Liver (tissue), 9 donors: ENCODE data around the gene KIRREL3. TPM values are rescaled to one million over a fixed set of nuclear protein-coding genes. Genes with fewer than 3 reads are reported as not detected.

Experiments
- DNase-seq: peaks from one replicate; pipeline ENCODE4 v3.0.0-alpha.2; 2017; ENCODE audit warnings: low spot score
- H3K27ac ChIP-seq, 2 donors: one replicate each; pipeline ENCODE4 v1.7.0; 2013; ENCODE audit warnings: inconsistent platforms in 2 of 2, low read length in 2 of 2, control low read depth in 1 of 2, low read depth in 1 of 2, mild to moderate bottlenecking in 1 of 2
- H3K27me3 ChIP-seq, 4 donors: one replicate each; pipeline versions ENCODE4 v1.6.1 to v1.7.0; 2013; ENCODE audit warnings: low read length in 3 of 4, inconsistent platforms in 1 of 4, mild to moderate bottlenecking in 1 of 4, moderate library complexity in 1 of 4; ENCODE audit not compliant: control insufficient read depth in 4 of 4, insufficient read depth in 4 of 4
- H3K36me3 ChIP-seq, 4 donors: one replicate each; pipeline versions ENCODE4 v1.6.1 to v1.7.0; 2013; ENCODE audit warnings: low read length in 3 of 4, mild to moderate bottlenecking in 3 of 4, low read depth in 1 of 4, moderate library complexity in 1 of 4; ENCODE audit not compliant: control insufficient read depth in 4 of 4, insufficient read depth in 3 of 4
- H3K4me1 ChIP-seq, 4 donors: one replicate each; pipeline versions ENCODE4 v1.6.1 to v1.7.0; 2013; ENCODE audit warnings: low read length in 3 of 4, mild to moderate bottlenecking in 3 of 4, moderate library complexity in 1 of 4; ENCODE audit not compliant: control insufficient read depth in 4 of 4, insufficient read depth in 4 of 4
- H3K4me3 ChIP-seq, 3 donors: one replicate each; pipeline versions ENCODE4 v1.6.1 to v1.7.0; 2013; ENCODE audit warnings: low read length in 3 of 3, control low read depth in 1 of 3, low read depth in 1 of 3, mild to moderate bottlenecking in 1 of 3
- H3K9ac ChIP-seq, 2 donors: one replicate each; pipeline ENCODE4 v1.7.0; 2013; ENCODE audit warnings: low read length in 2 of 2, mild to moderate bottlenecking in 2 of 2, moderate library complexity in 2 of 2, control low read depth in 1 of 2, low read depth in 1 of 2
- H3K9me3 ChIP-seq, 4 donors: one replicate each; pipeline versions ENCODE4 v1.6.1 to v1.7.0; 2013; ENCODE audit warnings: low read length in 3 of 4; ENCODE audit not compliant: control insufficient read depth in 4 of 4
- EGR1 ChIP-seq, 2 donors: IDR thresholded peaks; 2 replicates each; pipeline ENCODE4 v1.6.1; 2016 to 2018; ENCODE audit warnings: antibody characterized with exemption in 2 of 2, low read depth in 2 of 2
- FOXA1 ChIP-seq: IDR thresholded peaks from 2 replicates; pipeline ENCODE4 v1.6.1; 2016; ENCODE audit warnings: antibody characterized with exemption
- FOXA2 ChIP-seq: IDR thresholded peaks from 2 replicates; pipeline ENCODE4 v1.6.1; 2016; ENCODE audit warnings: antibody characterized with exemption
- GABPA ChIP-seq, 2 donors: IDR thresholded peaks in 1 of 2; conservative IDR thresholded peaks in 1 of 2; 2 replicates each; pipeline ENCODE4 v1.6.1; 2016; ENCODE audit warnings: antibody characterized with exemption in 2 of 2, mild to moderate bottlenecking in 1 of 2, moderate library complexity in 1 of 2
- HNF4A ChIP-seq, 2 donors: conservative IDR thresholded peaks; 2 replicates each; pipeline ENCODE4 v1.6.1; 2016; ENCODE audit warnings: antibody characterized with exemption in 2 of 2, mild to moderate bottlenecking in 2 of 2
- HNF4G ChIP-seq: IDR thresholded peaks from 2 replicates; pipeline ENCODE4 v1.6.1; 2016; ENCODE audit warnings: antibody characterized with exemption
- JUND ChIP-seq, 2 donors: IDR thresholded peaks; 2 replicates each; pipeline ENCODE4 v1.6.1; 2016; ENCODE audit warnings: antibody characterized with exemption in 2 of 2
- NR2F2 ChIP-seq: IDR thresholded peaks from 2 replicates; pipeline ENCODE4 v1.6.1; 2016; ENCODE audit warnings: antibody characterized with exemption
- RAD21 ChIP-seq, 2 donors: IDR thresholded peaks; 2 replicates each; pipeline ENCODE4 v1.6.1; 2016; ENCODE audit warnings: antibody characterized with exemption in 2 of 2, mild to moderate bottlenecking in 2 of 2
- REST ChIP-seq: IDR thresholded peaks from 2 replicates; pipeline ENCODE4 v1.6.1; 2016; ENCODE audit warnings: antibody characterized with exemption, mild to moderate bottlenecking
- RXRA ChIP-seq, 2 donors: IDR thresholded peaks; 2 replicates each; pipeline ENCODE4 v1.6.1; 2017 to 2018; ENCODE audit warnings: antibody characterized with exemption in 2 of 2, mild to moderate bottlenecking in 1 of 2
- SP1 ChIP-seq: IDR thresholded peaks from 2 replicates; pipeline ENCODE4 v1.6.1; 2018; ENCODE audit warnings: antibody characterized with exemption, mild to moderate bottlenecking
- TAF1 ChIP-seq: conservative IDR thresholded peaks from 2 replicates; pipeline ENCODE4 v1.6.1; 2016; ENCODE audit warnings: antibody characterized with exemption, mild to moderate bottlenecking
- YY1 ChIP-seq: IDR thresholded peaks from 2 replicates; pipeline ENCODE4 v1.6.1; 2016; ENCODE audit warnings: antibody characterized with exemption, mild to moderate bottlenecking
- WGBS: extraction: QIAGEN DNeasy Blood & Tissue Kit; methylation state at CpG from one replicate; pipeline ENCODE4 v1.1.7; 2013; 5-methylcytosine and 5-hydroxymethylcytosine counted together
- polyA plus RNA-seq, 2 donors: library from polyadenylated mRNA; stranded (reverse) in 1 of 2; unstranded in 1 of 2; fragments of 200-250 nt in 1 of 2; fragments of >200 nt in 1 of 2; fragmentation: Nextera tagmentation in 1 of 2; extraction: Ambion mirVana in 1 of 2; gene quantifications; one replicate each; pipeline versions ENCODE4 v1.2.1 to v1.2.3, GENCODE V29; 2013 to 2015
- total RNA-seq, 2 donors: library from RNA; depleted of rRNA; stranded (reverse); fragments of >200 nt; gene quantifications; one replicate each; pipeline ENCODE4 v1.2.3, GENCODE V29; 2014
- TF ChIP-seq, protein P1 (sequence below): IDR thresholded peaks from 2 replicates; pipeline ENCODE4 v1.6.1; 2016; ENCODE audit warnings: antibody characterized with exemption
- TF ChIP-seq, protein P2 (sequence below): IDR thresholded peaks from 2 replicates; pipeline ENCODE4 v1.6.1; 2016; ENCODE audit warnings: antibody characterized with exemption
- TF ChIP-seq, protein P3 (sequence below): fragments of 150-350 bp; IDR thresholded peaks from 2 replicates; pipeline ENCODE4 v1.5.1; 2017; ENCODE audit warnings: improper control_type of control experiment, low read depth, low read length; ENCODE audit not compliant: missing input control
- TF ChIP-seq, protein P4 (sequence below): IDR thresholded peaks from 2 replicates; pipeline ENCODE4 v1.6.1; 2016; ENCODE audit warnings: antibody characterized with exemption
- donor health status: healthy.
- donor health status: healthy.
- donor health status: healthy.
- donor health status: healthy.
- donor health status: healthy.

The KIRREL3 gene
- total and polyA plus RNA-seq, 4 donors, result 0.03 to 0.29 (median 0.08) TPM; not detected in 1

- H3K9me3 ChIP-seq, result no peaks in the 10 kb centered on the region
- WGBS, result 69% methylated on average over 2 of the region's 2 CpGs
- H3K27me3 ChIP-seq, result peaks cover 0 to 2% (median 0%) of the 10 kb centered on the region in 4 donors
- no peak for DNase-seq
- no peaks in the 10 kb centered on the region for H3K4me1 ChIP-seq
- TF ChIP-seq, protein P1, sequence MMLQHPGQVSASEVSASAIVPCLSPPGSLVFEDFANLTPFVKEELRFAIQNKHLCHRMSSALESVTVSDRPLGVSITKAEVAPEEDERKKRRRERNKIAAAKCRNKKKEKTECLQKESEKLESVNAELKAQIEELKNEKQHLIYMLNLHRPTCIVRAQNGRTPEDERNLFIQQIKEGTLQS, result no peak
- TF ChIP-seq RAD21 (IDR thresholded peaks at IDR 0.05), result no peak
- no peak for TF ChIP-seq HNF4G
- TF ChIP-seq FOXA1, result no peak
- TF ChIP-seq NR2F2, result no peak
- TF ChIP-seq RXRA (IDR thresholded peaks at IDR 0.05), result no peak
- no peak for TF ChIP-seq REST
- no peak for TF ChIP-seq HNF4A (conservative IDR thresholded peaks at IDR 0.05)
- no peak for TF ChIP-seq GABPA (IDR thresholded peaks at IDR 0.05 in 1 of 2, conservative IDR thresholded peaks at IDR 0.05 in 1 of 2)
- no peak for TF ChIP-seq TAF1
- TF ChIP-seq EGR1 (IDR thresholded peaks at IDR 0.05; ENCODE audit: low read depth in 2 of 2), result no peak
- TF ChIP-seq FOXA2, result no peak
- TF ChIP-seq, protein P2, sequence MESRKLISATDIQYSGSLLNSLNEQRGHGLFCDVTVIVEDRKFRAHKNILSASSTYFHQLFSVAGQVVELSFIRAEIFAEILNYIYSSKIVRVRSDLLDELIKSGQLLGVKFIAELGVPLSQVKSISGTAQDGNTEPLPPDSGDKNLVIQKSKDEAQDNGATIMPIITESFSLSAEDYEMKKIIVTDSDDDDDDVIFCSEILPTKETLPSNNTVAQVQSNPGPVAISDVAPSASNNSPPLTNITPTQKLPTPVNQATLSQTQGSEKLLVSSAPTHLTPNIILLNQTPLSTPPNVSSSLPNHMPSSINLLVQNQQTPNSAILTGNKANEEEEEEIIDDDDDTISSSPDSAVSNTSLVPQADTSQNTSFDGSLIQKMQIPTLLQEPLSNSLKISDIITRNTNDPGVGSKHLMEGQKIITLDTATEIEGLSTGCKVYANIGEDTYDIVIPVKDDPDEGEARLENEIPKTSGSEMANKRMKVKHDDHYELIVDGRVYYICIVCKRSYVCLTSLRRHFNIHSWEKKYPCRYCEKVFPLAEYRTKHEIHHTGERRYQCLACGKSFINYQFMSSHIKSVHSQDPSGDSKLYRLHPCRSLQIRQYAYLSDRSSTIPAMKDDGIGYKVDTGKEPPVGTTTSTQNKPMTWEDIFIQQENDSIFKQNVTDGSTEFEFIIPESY, result no peak
- TF ChIP-seq JUND (IDR thresholded peaks at IDR 0.05), result no peak
- TF ChIP-seq, protein P3, sequence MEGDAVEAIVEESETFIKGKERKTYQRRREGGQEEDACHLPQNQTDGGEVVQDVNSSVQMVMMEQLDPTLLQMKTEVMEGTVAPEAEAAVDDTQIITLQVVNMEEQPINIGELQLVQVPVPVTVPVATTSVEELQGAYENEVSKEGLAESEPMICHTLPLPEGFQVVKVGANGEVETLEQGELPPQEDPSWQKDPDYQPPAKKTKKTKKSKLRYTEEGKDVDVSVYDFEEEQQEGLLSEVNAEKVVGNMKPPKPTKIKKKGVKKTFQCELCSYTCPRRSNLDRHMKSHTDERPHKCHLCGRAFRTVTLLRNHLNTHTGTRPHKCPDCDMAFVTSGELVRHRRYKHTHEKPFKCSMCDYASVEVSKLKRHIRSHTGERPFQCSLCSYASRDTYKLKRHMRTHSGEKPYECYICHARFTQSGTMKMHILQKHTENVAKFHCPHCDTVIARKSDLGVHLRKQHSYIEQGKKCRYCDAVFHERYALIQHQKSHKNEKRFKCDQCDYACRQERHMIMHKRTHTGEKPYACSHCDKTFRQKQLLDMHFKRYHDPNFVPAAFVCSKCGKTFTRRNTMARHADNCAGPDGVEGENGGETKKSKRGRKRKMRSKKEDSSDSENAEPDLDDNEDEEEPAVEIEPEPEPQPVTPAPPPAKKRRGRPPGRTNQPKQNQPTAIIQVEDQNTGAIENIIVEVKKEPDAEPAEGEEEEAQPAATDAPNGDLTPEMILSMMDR, result no peak
- TF ChIP-seq, protein P4, sequence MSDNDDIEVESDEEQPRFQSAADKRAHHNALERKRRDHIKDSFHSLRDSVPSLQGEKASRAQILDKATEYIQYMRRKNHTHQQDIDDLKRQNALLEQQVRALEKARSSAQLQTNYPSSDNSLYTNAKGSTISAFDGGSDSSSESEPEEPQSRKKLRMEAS, result no peak
- TF ChIP-seq YY1, result no peak
- no peak for TF ChIP-seq SP1
- no peak overlapping the region for H3K27ac ChIP-seq
- no peak overlapping the region for H3K9ac ChIP-seq
- H3K4me3 ChIP-seq, result no peak overlapping the region
- no peaks in the 10 kb centered on the region for H3K36me3 ChIP-seq
Measured at GRCh38 chr11:126939552-126939951, 61.0 kb downstream of the KIRREL3 start.
